ENCODE results near the gene NDC80.
"Not testable (repeated sequence)": the region's sequence is repeated elsewhere in the genome, so short reads cannot be mapped to it uniquely, and the experiment has no call there.

Gene NDC80

GRCh38 chr18:2625217-2625616 is 53.9 kb downstream of the NDC80 start:
- DNase-seq: no peak

- DNase-seq: no peak
Measured at GRCh38 chr18:2627821-2628276, 56.5 kb downstream of the NDC80 start.

GRCh38 chr18:2629003-2629402 is 57.6 kb downstream of the NDC80 start:
- DNase-seq: no peak

GRCh38 chr18:2635586-2635985 is 64.2 kb downstream of the NDC80 start:
- no peak for DNase-seq

GRCh38 chr18:2636126-2636631 is 64.8 kb downstream of the NDC80 start:
- no peak for DNase-seq

- DNase-seq: no peak
Measured at GRCh38 chr18:2641638-2642037, 70.3 kb downstream of the NDC80 start.

- no peak for DNase-seq
Measured at GRCh38 chr18:2642771-2643170, 71.4 kb downstream of the NDC80 start.

- no peak for DNase-seq
Measured at GRCh38 chr18:2644535-2644934, 73.2 kb downstream of the NDC80 start.

- DNase-seq: no peak
Measured at GRCh38 chr18:2651981-2652380, 80.6 kb downstream of the NDC80 start.

- no peak for DNase-seq
Measured at GRCh38 chr18:2653467-2653866, 82.1 kb downstream of the NDC80 start.

- DNase-seq: peak in 1 of 58 donors; percentile 17
Measured at GRCh38 chr18:2654169-2654927, 83.0 kb downstream of the NDC80 start.

- DNase-seq: peak in 7 of 58 donors; percentile 21 to 55 (median 40)
Measured at GRCh38 chr18:2654928-2655177, 83.5 kb downstream of the NDC80 start.

- peak; percentile 35 to 95 (median 82) for DNase-seq
Measured at GRCh38 chr18:2655178-2655953, 84.0 kb downstream of the NDC80 start, which contains the start of gene SMCHD1. Gene SMCHD1 (plus strand): TSS chr18:2655726. CDS start chr18:2656076, 350 bp downstream.

GRCh38 chr18:2655954-2656236 is 84.5 kb downstream of the NDC80 start:
- peak in 13 of 58 donors; percentile 31 to 75 (median 49) for DNase-seq

GRCh38 chr18:2656237-2656980 is 85.1 kb downstream of the NDC80 start:
- DNase-seq: peak in 18 of 58 donors; percentile 3 to 57 (median 34)

GRCh38 chr18:2656981-2657512 is 85.7 kb downstream of the NDC80 start:
- DNase-seq: no peak

- DNase-seq: no peak
Measured at GRCh38 chr18:2657788-2658458, 86.6 kb downstream of the NDC80 start.

- not testable (repeated sequence) for DNase-seq
Measured at GRCh38 chr18:2660849-2661248, 89.5 kb downstream of the NDC80 start.

GRCh38 chr18:2662288-2662687 is 90.9 kb downstream of the NDC80 start:
- not testable (repeated sequence) for DNase-seq

GRCh38 chr18:2662990-2663389 is 91.6 kb downstream of the NDC80 start:
- DNase-seq: no peak
